Measurements from ENCODE around the gene TMEM120B.

TMEM120B gene

DNA sequence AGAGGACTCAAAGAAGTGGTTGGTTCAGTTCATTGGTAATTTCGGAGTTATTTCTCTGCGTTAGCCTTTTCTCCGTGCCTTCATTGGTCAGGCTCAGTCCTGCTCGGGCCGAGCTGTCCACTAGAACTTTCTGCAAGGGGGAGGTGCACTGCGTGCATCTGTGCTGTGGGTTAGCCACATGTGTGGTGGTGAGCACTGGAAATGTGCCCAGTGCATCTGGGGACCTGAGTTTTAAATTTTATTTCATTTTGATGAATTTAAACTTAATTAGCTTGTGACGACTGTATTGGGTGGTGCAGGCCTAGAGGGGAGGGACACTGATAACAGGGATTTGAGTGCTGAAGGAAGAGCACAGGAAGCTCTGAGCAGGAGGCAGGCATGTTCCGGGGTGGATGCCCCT lies 115.8 kb downstream of the TMEM120B start:
- DNase-seq = no peak
- H3K23ac ChIP-seq (ENCODE audit: low read length in 2 of 2) = no peak overlapping the region
- no peak overlapping the region for H2AFZ ChIP-seq (ENCODE audit: low read depth, low read length)
- no peaks in the 10 kb centered on the region for H3K4me1 ChIP-seq (ENCODE audit: control insufficient read depth, insufficient read depth, low read depth, low read length)
- H3K4me3 ChIP-seq (ENCODE audit: insufficient read depth in 1 of 2, low read depth in 1 of 2, low read length in 2 of 2) = no peak overlapping the region
- no peak overlapping the region for H3K14ac ChIP-seq (ENCODE audit: low read length in 2 of 2)
- no peak overlapping the region for H2AK5ac ChIP-seq (ENCODE audit: low read length, severe bottlenecking)
- H3K4me2 ChIP-seq (ENCODE audit: low read length, poor library complexity, severe bottlenecking) = no peak overlapping the region
- no peak overlapping the region for H3K27ac ChIP-seq (ENCODE audit: low read length, poor library complexity, severe bottlenecking)
- no peak overlapping the region for H2BK12ac ChIP-seq (ENCODE audit: low read length in 2 of 2)
- H4K8ac ChIP-seq (ENCODE audit: low read length) = no peak overlapping the region
- H3K9me3 ChIP-seq (ENCODE audit: control insufficient read depth, low read length) = no peaks in the 10 kb centered on the region
- H2BK15ac ChIP-seq (ENCODE audit: low read depth, poor library complexity, severe bottlenecking) = no peak overlapping the region
- H3K4ac ChIP-seq (ENCODE audit: low read depth in 1 of 2, low read length in 2 of 2) = no peak overlapping the region
- H2BK5ac ChIP-seq (ENCODE audit: low read depth, low read length, poor library complexity, severe bottlenecking) = no peak overlapping the region
- no peaks in the 10 kb centered on the region for H3K27me3 ChIP-seq (ENCODE audit: control insufficient read depth in 1 of 2, insufficient read depth in 1 of 2, low read length in 2 of 2)
- no peak overlapping the region for H3K9ac ChIP-seq (ENCODE audit: low read length)
- H4K91ac ChIP-seq (ENCODE audit: low read length) = no peak overlapping the region
- H2BK120ac ChIP-seq (ENCODE audit: low read depth, low read length) = no peak overlapping the region
- WGBS = 97% methylated on average over 8 of the region's 8 CpGs
- H3K36me3 ChIP-seq (ENCODE audit: control insufficient read depth in 1 of 2, insufficient read depth in 2 of 2, low read depth in 1 of 2, low read length in 2 of 2) = peaks cover 76 to 83% of the 10 kb centered on the region in 2 experiments
- H3K79me1 ChIP-seq (replicated peaks; ENCODE audit: low read length, poor library complexity, severe bottlenecking) = peaks cover 50% of the 10 kb centered on the region
- no peak overlapping the region for H3K18ac ChIP-seq (ENCODE audit: low read depth in 1 of 2, low read length in 2 of 2)

DNA sequence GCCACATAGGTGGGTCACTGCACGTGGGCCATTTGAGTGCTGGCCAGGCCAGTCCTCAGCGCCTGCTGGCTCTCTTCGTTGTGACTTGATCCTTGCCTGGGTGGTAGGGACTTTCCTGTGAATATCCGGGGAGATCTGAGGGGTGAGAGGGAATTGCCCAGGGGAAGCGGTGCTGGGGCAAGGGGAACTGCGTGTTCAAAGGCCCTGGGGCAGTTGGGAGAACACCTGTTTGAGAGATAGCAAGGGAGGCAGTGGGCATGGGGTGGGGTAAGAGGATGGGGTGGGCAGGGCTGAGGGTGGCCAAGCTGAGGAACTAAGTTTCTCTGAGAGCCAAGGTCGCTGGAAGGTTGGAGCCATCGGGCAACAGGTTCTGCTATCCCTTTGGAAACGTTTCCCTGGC lies 116.3 kb downstream of the TMEM120B start:
- no peak overlapping the region for H2BK120ac ChIP-seq (ENCODE audit: low read depth, low read length)
- 96% methylated on average over 9 of the region's 9 CpGs for WGBS
- no peak overlapping the region for H3K27ac ChIP-seq (ENCODE audit: low read length, poor library complexity, severe bottlenecking)
- DNase-seq = no peak
- H3K4me2 ChIP-seq (ENCODE audit: low read length, poor library complexity, severe bottlenecking) = no peak overlapping the region
- H3K23ac ChIP-seq (ENCODE audit: low read length in 2 of 2) = no peak overlapping the region
- H3K4me1 ChIP-seq (ENCODE audit: control insufficient read depth, insufficient read depth, low read depth, low read length) = no peaks in the 10 kb centered on the region
- no peak overlapping the region for H4K8ac ChIP-seq (ENCODE audit: low read length)
- no peak overlapping the region for H4K91ac ChIP-seq (ENCODE audit: low read length)
- H3K14ac ChIP-seq (ENCODE audit: low read length in 2 of 2) = no peak overlapping the region
- no peak overlapping the region for H2BK5ac ChIP-seq (ENCODE audit: low read depth, low read length, poor library complexity, severe bottlenecking)
- H3K36me3 ChIP-seq (ENCODE audit: control insufficient read depth in 1 of 2, insufficient read depth in 2 of 2, low read depth in 1 of 2, low read length in 2 of 2) = peaks cover 71 to 78% of the 10 kb centered on the region in 2 experiments
- no peak overlapping the region for H3K4ac ChIP-seq (ENCODE audit: low read depth in 1 of 2, low read length in 2 of 2)
- no peak overlapping the region for H2BK12ac ChIP-seq (ENCODE audit: low read length in 2 of 2)
- H3K18ac ChIP-seq (ENCODE audit: low read depth in 1 of 2, low read length in 2 of 2) = no peak overlapping the region
- H2BK15ac ChIP-seq (ENCODE audit: low read depth, poor library complexity, severe bottlenecking) = no peak overlapping the region
- peaks cover 46% of the 10 kb centered on the region for H3K79me1 ChIP-seq (replicated peaks; ENCODE audit: low read length, poor library complexity, severe bottlenecking)
- H3K9me3 ChIP-seq (ENCODE audit: control insufficient read depth, low read length) = no peaks in the 10 kb centered on the region
- H3K4me3 ChIP-seq (ENCODE audit: insufficient read depth in 1 of 2, low read depth in 1 of 2, low read length in 2 of 2) = no peak overlapping the region
- no peak overlapping the region for H2AFZ ChIP-seq (ENCODE audit: low read depth, low read length)
- no peak overlapping the region for H2AK5ac ChIP-seq (ENCODE audit: low read length, severe bottlenecking)
- H3K9ac ChIP-seq (ENCODE audit: low read length) = no peak overlapping the region
- no peaks in the 10 kb centered on the region for H3K27me3 ChIP-seq (ENCODE audit: control insufficient read depth in 1 of 2, insufficient read depth in 1 of 2, low read length in 2 of 2)

DNA sequence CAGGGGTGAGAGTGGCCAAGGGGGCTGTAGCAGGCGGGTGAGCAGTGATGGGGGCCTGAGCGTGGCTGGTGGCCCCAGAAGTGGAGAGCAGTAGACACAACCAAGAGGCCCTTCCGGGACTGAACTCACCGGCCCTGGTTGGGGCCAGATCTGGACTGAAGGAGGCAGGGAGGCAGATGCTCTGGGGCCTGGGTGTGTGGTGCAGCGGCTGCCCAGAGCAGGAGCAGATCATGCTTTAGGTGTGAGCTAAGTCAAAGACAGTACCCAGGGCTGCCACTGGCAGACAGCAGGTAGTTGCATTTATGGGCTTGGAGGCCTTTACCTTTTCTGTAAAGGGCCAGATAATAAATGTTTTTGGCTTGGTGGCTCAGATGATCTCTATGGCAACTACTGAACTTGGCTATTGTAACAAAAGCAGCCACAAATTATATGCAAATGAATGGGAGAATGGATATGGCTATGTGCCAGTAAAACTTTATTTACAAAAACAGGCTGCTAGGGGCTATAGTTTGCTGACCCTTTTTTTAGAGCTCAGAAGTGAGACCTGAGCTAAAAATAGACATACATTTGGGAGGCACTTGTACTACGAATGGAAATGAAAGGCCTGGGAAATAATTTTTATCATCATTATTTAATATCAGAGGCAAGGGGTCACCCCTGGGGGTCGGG lies 116.8 kb downstream of the TMEM120B start:
- Histone ChIP-seq H3K23ac (ENCODE audit: low read length in 2 of 2) (no peak overlapping the region), H3K14ac (ENCODE audit: low read length in 2 of 2) (no peak overlapping the region), H3K4me1 (ENCODE audit: control insufficient read depth, insufficient read depth, low read depth, low read length) (no peaks in the 10 kb centered on the region), H4K91ac (ENCODE audit: low read length) (no peak overlapping the region), H3K9ac (ENCODE audit: low read length) (no peak overlapping the region), H2AK5ac (ENCODE audit: low read length, severe bottlenecking) (no peak overlapping the region), H2BK15ac (ENCODE audit: low read depth, poor library complexity, severe bottlenecking) (no peak overlapping the region), H3K18ac (ENCODE audit: low read depth in 1 of 2, low read length in 2 of 2) (no peak overlapping the region), H3K27ac (ENCODE audit: low read length, poor library complexity, severe bottlenecking) (no peak overlapping the region), H3K4me3 (ENCODE audit: insufficient read depth in 1 of 2, low read depth in 1 of 2, low read length in 2 of 2) (no peak overlapping the region), H2BK120ac (ENCODE audit: low read depth, low read length) (no peak overlapping the region), H2BK12ac (ENCODE audit: low read length in 2 of 2) (no peak overlapping the region), H3K4ac (ENCODE audit: low read depth in 1 of 2, low read length in 2 of 2) (no peak overlapping the region), H3K9me3 (ENCODE audit: control insufficient read depth, low read length) (no peaks in the 10 kb centered on the region), H2AFZ (ENCODE audit: low read depth, low read length) (no peak overlapping the region), H3K79me1 (replicated peaks; ENCODE audit: low read length, poor library complexity, severe bottlenecking) (peaks cover 42% of the 10 kb centered on the region), H3K4me2 (ENCODE audit: low read length, poor library complexity, severe bottlenecking) (no peak overlapping the region), H4K8ac (ENCODE audit: low read length) (peak overlapping the region; percentile 4), H2BK5ac (ENCODE audit: low read depth, low read length, poor library complexity, severe bottlenecking) (no peak overlapping the region), H3K27me3 (ENCODE audit: control insufficient read depth in 1 of 2, insufficient read depth in 1 of 2, low read length in 2 of 2) (no peaks in the 10 kb centered on the region), H3K36me3 (ENCODE audit: control insufficient read depth in 1 of 2, insufficient read depth in 2 of 2, low read depth in 1 of 2, low read length in 2 of 2) (peaks cover 65 to 73% of the 10 kb centered on the region in 2 experiments)
- 98% methylated on average over 6 of the region's 7 CpGs for WGBS
- DNase-seq = no peak

DNA sequence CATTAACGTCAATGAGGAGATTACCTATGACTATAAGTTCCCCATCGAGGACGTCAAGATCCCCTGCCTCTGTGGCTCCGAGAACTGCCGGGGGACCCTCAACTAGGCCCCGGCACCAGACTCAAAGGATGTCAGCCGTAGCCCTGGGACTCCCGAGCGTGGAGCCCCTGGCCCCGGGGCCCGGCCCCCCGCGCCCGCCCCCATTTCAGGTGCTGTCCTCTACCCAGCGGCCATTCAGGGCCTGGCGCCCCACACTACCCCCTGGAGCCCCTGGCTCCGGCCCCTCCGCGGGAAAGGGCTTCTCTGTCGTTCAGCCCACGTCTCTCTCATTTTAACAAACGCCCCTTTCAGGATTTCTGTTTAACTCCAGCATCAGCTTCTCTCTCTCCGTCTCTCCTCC lies 117.6 kb downstream of the TMEM120B start:
- WGBS = 95% methylated on average over 23 of the region's 23 CpGs
- H2AFZ ChIP-seq (ENCODE audit: low read depth, low read length) = no peak overlapping the region

More for the DNA sequence above, 117.6 kb downstream of the TMEM120B start:
- Histone ChIP-seq H2BK120ac (ENCODE audit: low read depth, low read length) (no peak overlapping the region), H3K36me3 (ENCODE audit: control insufficient read depth in 1 of 2, insufficient read depth in 2 of 2, low read depth in 1 of 2, low read length in 2 of 2) (peaks cover 60 to 65% of the 10 kb centered on the region in 2 experiments), H3K4me2 (ENCODE audit: low read length, poor library complexity, severe bottlenecking) (no peak overlapping the region), H3K4ac (ENCODE audit: low read depth in 1 of 2, low read length in 2 of 2) (no peak overlapping the region), H3K9ac (ENCODE audit: low read length) (no peak overlapping the region), H2AK5ac (ENCODE audit: low read length, severe bottlenecking) (no peak overlapping the region), H3K18ac (ENCODE audit: low read depth in 1 of 2, low read length in 2 of 2) (no peak overlapping the region), H3K4me1 (ENCODE audit: control insufficient read depth, insufficient read depth, low read depth, low read length) (no peaks in the 10 kb centered on the region), H4K91ac (ENCODE audit: low read length) (no peak overlapping the region), H2BK15ac (ENCODE audit: low read depth, poor library complexity, severe bottlenecking) (no peak overlapping the region), H3K23ac (ENCODE audit: low read length in 2 of 2) (no peak overlapping the region), H3K27me3 (ENCODE audit: control insufficient read depth in 1 of 2, insufficient read depth in 1 of 2, low read length in 2 of 2) (no peaks in the 10 kb centered on the region), H3K14ac (ENCODE audit: low read length in 2 of 2) (no peak overlapping the region), H3K79me1 (replicated peaks; ENCODE audit: low read length, poor library complexity, severe bottlenecking) (peaks cover 38% of the 10 kb centered on the region), H4K8ac (ENCODE audit: low read length) (no peak overlapping the region), H3K9me3 (ENCODE audit: control insufficient read depth, low read length) (no peaks in the 10 kb centered on the region), H2BK5ac (ENCODE audit: low read depth, low read length, poor library complexity, severe bottlenecking) (no peak overlapping the region), H2BK12ac (ENCODE audit: low read length in 2 of 2) (no peak overlapping the region), H3K4me3 (ENCODE audit: insufficient read depth in 1 of 2, low read depth in 1 of 2, low read length in 2 of 2) (no peak overlapping the region), H3K27ac (ENCODE audit: low read length, poor library complexity, severe bottlenecking) (no peak overlapping the region)
- DNase-seq = no peak

All from mesenchymal stem cell (in vitro differentiated cells and primary cell).